ENCODE data around the gene KLK2. TPM values are rescaled to one million over a fixed set of nuclear protein-coding genes. Genes with fewer than 3 reads are reported as not detected.

KLK2 gene
- total and polyA plus RNA-seq, 2 of the 8 experiments (the other 6 are each of a cell fraction or from before 2014, with no cell fraction given), result 0.20 TPM; not detected in 1

- H3K9me3 ChIP-seq (ENCODE audit: insufficient read depth in 2 of 2, low read depth in 1 of 2, low read length in 1 of 2), result no peaks in the 10 kb centered on the region
- H3K4me3 ChIP-seq (ENCODE audit: extremely low read depth in 1 of 4, insufficient read depth in 2 of 4, low read depth in 3 of 4, low read length in 4 of 4), result no peak overlapping the region
- no peak overlapping the region for H2BK20ac ChIP-seq (ENCODE audit: low read length)
- DNase-seq (ENCODE audit: low read depth in 1 of 2, low spot score in 2 of 2) (no peak), FAIRE-seq (no peak)
- no peak overlapping the region for H3K4ac ChIP-seq (replicated peaks; ENCODE audit: insufficient read length, low read depth, low read length)
- POLR2A ChIA-PET (ENCODE audit: partially characterized antibody), result no interaction called here
- H3K56ac ChIP-seq (replicated peaks; ENCODE audit: insufficient read length, low read depth, low read length), result no peak overlapping the region
- H3K4me2 ChIP-seq (ENCODE audit: insufficient read depth in 1 of 2, low read depth in 2 of 2, low read length in 2 of 2), result no peak overlapping the region
- H3K36me3 ChIP-seq (ENCODE audit: control insufficient read depth in 2 of 4, insufficient read depth in 4 of 4, low read length in 3 of 4), result no peaks in the 10 kb centered on the region
- no peak overlapping the region for H2AFZ ChIP-seq (ENCODE audit: low read length)
- H3K9ac ChIP-seq (replicated peaks in 1 of 4; ENCODE audit: extremely low read depth in 1 of 4, low read depth in 3 of 4, low read length in 3 of 4), result no peak overlapping the region
- no peak overlapping the region for H2BK5ac ChIP-seq (ENCODE audit: low read depth, low read length)
- 0 out of 7 replicates have a peak, but pooled peaks cover 0 to 5% (median 0%) of the 10 kb centered on the region in 4 experiments for H3K4me1 ChIP-seq (replicated peaks in 1 of 4; ENCODE audit: control insufficient read depth in 3 of 4, insufficient read depth in 4 of 4, low read length in 3 of 4)
- no peaks in the 10 kb centered on the region for H3K79me2 ChIP-seq (ENCODE audit: control insufficient read depth in 1 of 2, insufficient read depth in 2 of 2, low read length in 2 of 2)
- H3K14ac ChIP-seq (ENCODE audit: insufficient read length), result no peak overlapping the region
- no peak overlapping the region for H3K23ac ChIP-seq (ENCODE audit: insufficient read length)
- H2AK5ac ChIP-seq (ENCODE audit: low read depth, low read length), result no peak overlapping the region
- no peaks in the 10 kb centered on the region for H4K20me1 ChIP-seq (replicated peaks in 1 of 2; ENCODE audit: control insufficient read depth in 1 of 2, insufficient read depth in 2 of 2, low read length in 2 of 2)
- H4K8ac ChIP-seq (ENCODE audit: extremely low read depth, insufficient read depth, low read length), result no peak overlapping the region
- H4K91ac ChIP-seq (replicated peaks; ENCODE audit: insufficient read length, low read length), result no peak overlapping the region
- H3K23me2 ChIP-seq (ENCODE audit: low read depth, low read length), result no peaks in the 10 kb centered on the region
- 47% methylated on average over 4 of the region's 4 CpGs; no CpG with 5 or more reads in 1 of the 2 experiments for whole genome bisulfite sequencing, 2 experiments (ENCODE audit: extremely low coverage in 1 of 2, insufficient coverage in 1 of 2, insufficient read length in 1 of 2, insufficient replicate concordance in 2 of 2, low coverage in 1 of 2, low lambda C conversion rate in 2 of 2, missing lambda C conversion rate in 1 of 2)
- CTCF ChIA-PET (ENCODE audit: partially characterized antibody), result no interaction called here
- no peak overlapping the region for H2BK120ac ChIP-seq (replicated peaks; ENCODE audit: low read depth, low read length)
- no peak overlapping the region for H2BK12ac ChIP-seq (ENCODE audit: low read depth, low read length)
- H3K18ac ChIP-seq (ENCODE audit: extremely low read depth, low read length), result no peak overlapping the region
- H3K27me3 ChIP-seq (replicated peaks in 1 of 4; ENCODE audit: control insufficient read depth in 3 of 4, extremely low read depth in 1 of 4, insufficient read depth in 3 of 4, low read length in 3 of 4), result peaks cover 0 to 3% (median 0%) of the 10 kb centered on the region in 4 experiments; a peak in 1 of 7 replicates
- H2BK15ac ChIP-seq (ENCODE audit: low read length), result no peak overlapping the region
- no peaks in the 10 kb centered on the region for H3K79me1 ChIP-seq (ENCODE audit: low read depth, low read length)
- no peak overlapping the region for H4K5ac ChIP-seq (ENCODE audit: insufficient read length, low read depth, low read length)
- H3K27ac ChIP-seq (ENCODE audit: low read depth, low read length), result no peak overlapping the region
- TF ChIP-seq CHD1 (IDR thresholded peaks at IDR 0.05; ENCODE audit: low read depth, low read length), result no peak
- no peak for TF ChIP-seq TAF7 (optimal IDR thresholded peaks at IDR 0.05; ENCODE audit: borderline replicate concordance, low read depth, low read length)
- TF ChIP-seq POLR2AphosphoS5 (IDR thresholded peaks at IDR 0.05; ENCODE audit: low read depth, low read length), result no peak
- no peak for TF ChIP-seq RAD21 (IDR thresholded peaks at IDR 0.05 in 1 of 2, conservative IDR thresholded peaks at IDR 0.05 in 1 of 2; ENCODE audit: low read depth in 2 of 2, low read length in 2 of 2)
- TF ChIP-seq BRCA1 (IDR thresholded peaks at IDR 0.05; ENCODE audit: low read depth, low read length), result no peak
- no peak for TF ChIP-seq CBX5 (IDR thresholded peaks at IDR 0.05; ENCODE audit: low read depth, low read length)
- no peak for TF ChIP-seq SP4 (IDR thresholded peaks at IDR 0.05; ENCODE audit: low read length)
- TF ChIP-seq JUN (IDR thresholded peaks at IDR 0.05; ENCODE audit: low read depth, low read length), result no peak
- TF ChIP-seq KDM5A (IDR thresholded peaks at IDR 0.05; ENCODE audit: low read length), result no peak
- TF ChIP-seq SP2 (IDR thresholded peaks at IDR 0.05; ENCODE audit: low read length), result no peak
- no peak for TF ChIP-seq EZH2 (IDR thresholded peaks at IDR 0.05; ENCODE audit: low read depth, low read length, severe bottlenecking)
- no peak for TF ChIP-seq ATF3 (IDR thresholded peaks at IDR 0.05; ENCODE audit: insufficient read depth, low read depth, low read length)
- TF ChIP-seq PHF8 (conservative IDR thresholded peaks at IDR 0.05; ENCODE audit: low read depth, low read length), result no peak
- no peak for TF ChIP-seq NRF1 (IDR thresholded peaks at IDR 0.05; ENCODE audit: low read depth, low read length)
- TF ChIP-seq TAF1 (IDR thresholded peaks at IDR 0.05; ENCODE audit: low read depth, low read length), result no peak
Measured at GRCh38 chr19:50902640-50903039, 29.4 kb downstream of the KLK2 start.
